ENCODE data around the gene CREB5. TPM values are rescaled to one million over a fixed set of nuclear protein-coding genes. Genes with fewer than 3 reads are reported as not detected.

Gene CREB5
- total and polyA plus RNA-seq, 2 experiments from 2014 or later, result 2.4 to 4.4 TPM

GRCh38 chr7:28645866-28646265, 233.5 kb downstream of the CREB5 start:
- Mint-ChIP-seq H3K27ac (no peak overlapping the region), H3K4me1 (peaks cover 15% of the 10 kb centered on the region), H3K27me3 (ENCODE audit: insufficient read depth, low read depth, poor library complexity) (peaks cover 6% of the 10 kb centered on the region), H3K9me3 (no peaks in the 10 kb centered on the region), H3K36me3 (ENCODE audit: low read depth) (no peaks in the 10 kb centered on the region), H3K4me3 (no peak overlapping the region)
- Histone ChIP-seq H3K27ac (ENCODE audit: low read depth) (no peak overlapping the region), H3K79me2 (replicated peaks; ENCODE audit: insufficient read depth) (no peaks in the 10 kb centered on the region), H3K4me1 (ENCODE audit: insufficient read depth) (peaks cover 13% of the 10 kb centered on the region), H2AFZ (no peak overlapping the region), H3K4me3 (no peak overlapping the region), H3K36me3 (ENCODE audit: insufficient read depth) (no peaks in the 10 kb centered on the region), H4K20me1 (replicated peaks; ENCODE audit: insufficient read depth) (no peaks in the 10 kb centered on the region), H3F3A (replicated peaks; ENCODE audit: low read depth) (no peaks in the 10 kb centered on the region), H3K9me2 (ENCODE audit: insufficient read depth) (0 out of 2 replicates have a peak, but pooled peaks cover 3% of the 10 kb centered on the region), H3K4me2 (no peak overlapping the region), H3K27me3 (ENCODE audit: insufficient read depth) (no peaks in the 10 kb centered on the region)
- TF ChIP-seq ZNF331 (CRISPR knock-in tag; IDR thresholded peaks at IDR 0.05; ENCODE audit: low read depth) (no peak), ZNF114 (CRISPR knock-in tag; IDR thresholded peaks at IDR 0.05) (no peak), NANOG (IDR thresholded peaks at IDR 0.05; ENCODE audit: borderline replicate concordance) (no peak), JUNB (IDR thresholded peaks at IDR 0.05; ENCODE audit: unreplicated experiment) (no peak), ETS1 (IDR thresholded peaks at IDR 0.05) (no peak), CREB1 (CRISPR knock-in tag; IDR thresholded peaks at IDR 0.05; ENCODE audit: low read depth) (no peak), STAT1 (IDR thresholded peaks at IDR 0.05; ENCODE audit: unreplicated experiment) (no peak), REST (IDR thresholded peaks at IDR 0.05; ENCODE audit: unreplicated experiment) (no peak), EZH2 (IDR thresholded peaks at IDR 0.05; ENCODE audit: low read depth, unreplicated experiment) (no peak), EZH2phosphoT487 (IDR thresholded peaks at IDR 0.05; ENCODE audit: unreplicated experiment) (no peak), ZNF462 (CRISPR knock-in tag; IDR thresholded peaks at IDR 0.05) (no peak), POLR2AphosphoS5 (IDR thresholded peaks at IDR 0.05; ENCODE audit: low read depth) (no peak)
- TF ChIP-seq, protein P1, sequence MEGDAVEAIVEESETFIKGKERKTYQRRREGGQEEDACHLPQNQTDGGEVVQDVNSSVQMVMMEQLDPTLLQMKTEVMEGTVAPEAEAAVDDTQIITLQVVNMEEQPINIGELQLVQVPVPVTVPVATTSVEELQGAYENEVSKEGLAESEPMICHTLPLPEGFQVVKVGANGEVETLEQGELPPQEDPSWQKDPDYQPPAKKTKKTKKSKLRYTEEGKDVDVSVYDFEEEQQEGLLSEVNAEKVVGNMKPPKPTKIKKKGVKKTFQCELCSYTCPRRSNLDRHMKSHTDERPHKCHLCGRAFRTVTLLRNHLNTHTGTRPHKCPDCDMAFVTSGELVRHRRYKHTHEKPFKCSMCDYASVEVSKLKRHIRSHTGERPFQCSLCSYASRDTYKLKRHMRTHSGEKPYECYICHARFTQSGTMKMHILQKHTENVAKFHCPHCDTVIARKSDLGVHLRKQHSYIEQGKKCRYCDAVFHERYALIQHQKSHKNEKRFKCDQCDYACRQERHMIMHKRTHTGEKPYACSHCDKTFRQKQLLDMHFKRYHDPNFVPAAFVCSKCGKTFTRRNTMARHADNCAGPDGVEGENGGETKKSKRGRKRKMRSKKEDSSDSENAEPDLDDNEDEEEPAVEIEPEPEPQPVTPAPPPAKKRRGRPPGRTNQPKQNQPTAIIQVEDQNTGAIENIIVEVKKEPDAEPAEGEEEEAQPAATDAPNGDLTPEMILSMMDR (conservative IDR thresholded peaks at IDR 0.05; ENCODE audit: low read depth in 2 of 2), result no peak
- ATAC-seq, result no peak
- DNase-seq (ENCODE audit: low spot score), result no peak
